ENCODE results near the gene RSAD1. TPM values are rescaled to one million over a fixed set of nuclear protein-coding genes. Genes with fewer than 3 reads are reported as not detected.
A peak's percentile ranks its signal among the peaks of the same experiment; 100 is the strongest.

Gene RSAD1
- total and polyA plus RNA-seq, 10 of the 15 experiments (the other 5 are each of a cell fraction or from before 2014, with no cell fraction given): 2.5 to 28.1 (median 22.6) TPM

DNA sequence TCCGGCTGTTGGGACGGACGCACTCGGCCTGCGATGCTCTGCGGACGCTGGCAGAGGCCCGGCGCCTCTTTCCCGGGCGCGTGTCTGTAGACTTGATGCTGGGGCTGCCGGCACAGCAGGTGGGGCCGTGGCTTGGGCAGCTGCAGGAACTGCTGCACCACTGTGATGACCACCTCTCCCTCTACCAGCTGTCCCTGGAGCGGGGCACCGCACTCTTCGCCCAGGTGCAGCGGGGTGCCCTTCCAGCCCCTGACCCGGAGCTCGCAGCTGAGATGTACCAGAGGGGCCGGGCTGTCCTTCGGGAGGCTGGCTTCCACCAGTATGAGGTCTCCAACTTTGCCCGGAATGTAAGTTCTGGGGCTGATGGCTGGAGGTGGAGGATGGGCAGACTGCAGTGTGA, 3.5 kb downstream of the RSAD1 start (continued):
- TF ChIP-seq, protein P1, sequence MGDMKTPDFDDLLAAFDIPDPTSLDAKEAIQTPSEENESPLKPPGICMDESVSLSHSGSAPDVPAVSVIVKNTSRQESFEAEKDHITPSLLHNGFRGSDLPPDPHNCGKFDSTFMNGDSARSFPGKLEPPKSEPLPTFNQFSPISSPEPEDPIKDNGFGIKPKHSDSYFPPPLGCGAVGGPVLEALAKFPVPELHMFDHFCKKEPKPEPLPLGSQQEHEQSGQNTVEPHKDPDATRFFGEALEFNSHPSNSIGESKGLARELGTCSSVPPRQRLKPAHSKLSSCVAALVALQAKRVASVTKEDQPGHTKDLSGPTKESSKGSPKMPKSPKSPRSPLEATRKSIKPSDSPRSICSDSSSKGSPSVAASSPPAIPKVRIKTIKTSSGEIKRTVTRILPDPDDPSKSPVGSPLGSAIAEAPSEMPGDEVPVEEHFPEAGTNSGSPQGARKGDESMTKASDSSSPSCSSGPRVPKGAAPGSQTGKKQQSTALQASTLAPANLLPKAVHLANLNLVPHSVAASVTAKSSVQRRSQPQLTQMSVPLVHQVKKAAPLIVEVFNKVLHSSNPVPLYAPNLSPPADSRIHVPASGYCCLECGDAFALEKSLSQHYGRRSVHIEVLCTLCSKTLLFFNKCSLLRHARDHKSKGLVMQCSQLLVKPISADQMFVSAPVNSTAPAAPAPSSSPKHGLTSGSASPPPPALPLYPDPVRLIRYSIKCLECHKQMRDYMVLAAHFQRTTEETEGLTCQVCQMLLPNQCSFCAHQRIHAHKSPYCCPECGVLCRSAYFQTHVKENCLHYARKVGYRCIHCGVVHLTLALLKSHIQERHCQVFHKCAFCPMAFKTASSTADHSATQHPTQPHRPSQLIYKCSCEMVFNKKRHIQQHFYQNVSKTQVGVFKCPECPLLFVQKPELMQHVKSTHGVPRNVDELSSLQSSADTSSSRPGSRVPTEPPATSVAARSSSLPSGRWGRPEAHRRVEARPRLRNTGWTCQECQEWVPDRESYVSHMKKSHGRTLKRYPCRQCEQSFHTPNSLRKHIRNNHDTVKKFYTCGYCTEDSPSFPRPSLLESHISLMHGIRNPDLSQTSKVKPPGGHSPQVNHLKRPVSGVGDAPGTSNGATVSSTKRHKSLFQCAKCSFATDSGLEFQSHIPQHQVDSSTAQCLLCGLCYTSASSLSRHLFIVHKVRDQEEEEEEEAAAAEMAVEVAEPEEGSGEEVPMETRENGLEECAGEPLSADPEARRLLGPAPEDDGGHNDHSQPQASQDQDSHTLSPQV (IDR thresholded peaks at IDR 0.05): no peak
- TF ChIP-seq MTA3 (IDR thresholded peaks at IDR 0.05; ENCODE audit: borderline replicate concordance, low read length): no peak
- no peak for TF ChIP-seq POLR2AphosphoS2 (IDR thresholded peaks at IDR 0.05; ENCODE audit: low read depth, low read length)
- no peak for TF ChIP-seq BCL11A (IDR thresholded peaks at IDR 0.05; ENCODE audit: low read depth, low read length)

DNA sequence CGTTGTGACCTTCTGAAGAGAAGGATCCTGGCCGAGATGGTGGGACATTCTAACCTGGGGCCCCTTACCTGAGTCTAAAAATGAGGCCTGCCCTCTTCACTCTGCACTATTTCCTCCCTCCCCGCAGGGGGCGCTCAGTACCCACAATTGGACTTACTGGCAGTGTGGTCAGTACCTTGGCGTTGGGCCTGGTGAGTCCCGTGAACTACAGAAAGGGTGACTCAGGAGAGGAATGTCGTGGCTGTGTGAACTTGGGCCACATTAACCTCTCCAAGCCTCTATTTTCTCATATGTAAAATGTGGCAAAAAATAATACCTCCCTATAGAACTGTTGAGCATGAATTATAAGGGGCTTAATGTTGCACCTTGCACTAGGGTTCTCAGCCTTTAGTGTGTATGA, 3.9 kb downstream of the RSAD1 start:
- BruUV-seq (replicated peaks): no TSS peak
- no peak overlapping the region for H3K9ac ChIP-seq (ENCODE audit: control insufficient read depth, insufficient read depth, low read length)
- no peaks in the 10 kb centered on the region for H3K79me2 ChIP-seq (ENCODE audit: control insufficient read depth, insufficient read depth, low read length)
- H4K20me1 ChIP-seq (ENCODE audit: control insufficient read depth, insufficient read depth): no peaks in the 10 kb centered on the region
- no peaks in the 10 kb centered on the region for H3K27me3 ChIP-seq (replicated peaks in 1 of 2; ENCODE audit: control insufficient read depth in 2 of 2, insufficient read depth in 2 of 2, low read length in 1 of 2)
- H3K4me1 ChIP-seq (ENCODE audit: control insufficient read depth, insufficient read depth, low read length): no peaks in the 10 kb centered on the region
- no peaks in the 10 kb centered on the region for H3K9me3 ChIP-seq (replicated peaks; ENCODE audit: control insufficient read depth, insufficient read depth, low read length)
- ATAC-seq (peak; percentile 57), FAIRE-seq (peak; percentile 92), DNase-seq (ENCODE audit: low read depth, low spot score) (peak; percentile 51)
- SMC1A ChIA-PET (ENCODE audit: uncharacterized antibody, unreplicated experiment): interaction anchor here (1.0 to 2.6 kb wide), 5 partner anchors 19 to 144 kb away, joined by 3 to 8 read pairs (median 5); partner anchors contain the start of gene LRRC59
- POLR2A ChIA-PET: no interaction called here
- in situ Hi-C loops (cut with MboI): loop anchor here (10.0 kb wide), 1 partner anchor 142 kb away; no protein-coding TSS in a partner anchor
- H3K27ac ChIP-seq (ENCODE audit: control insufficient read depth, insufficient read depth): no peak overlapping the region
- RAD21 ChIA-PET (ENCODE audit: unreplicated experiment): interaction anchor here (0.6 to 2.1 kb wide), 11 partner anchors 11 to 176 kb away, joined by 3 to 13 read pairs (median 3); no protein-coding TSS in a partner anchor
- intact Hi-C loops (cut with micrococcal nuclease; ENCODE audit: unreplicated experiment): loop anchor here (1.0 kb wide), 3 partner anchors 60 to 213 kb away; no protein-coding TSS in a partner anchor
- CTCF ChIA-PET: interaction anchor here (0.7 to 4.4 kb wide), 20 partner anchors 11 to 213 kb away, joined by 3 to 23 read pairs (median 6); no protein-coding TSS in a partner anchor
- H3K4me3 ChIP-seq: no peak overlapping the region
- H2AFZ ChIP-seq (ENCODE audit: control insufficient read depth, low read depth, low read length): no peak overlapping the region
- peaks cover 0 to 10% of the 10 kb centered on the region in 2 experiments; a peak in 2 of 4 replicates for H3K36me3 ChIP-seq (ENCODE audit: control insufficient read depth in 2 of 2, insufficient read depth in 2 of 2, low read length in 1 of 2)
- 2% methylated on average over 7 of the region's 7 CpGs for WGBS (ENCODE audit: insufficient coverage, insufficient replicate concordance, low lambda C conversion rate, missing lambda C conversion rate)
- no peak overlapping the region for H3K4me2 ChIP-seq (ENCODE audit: control insufficient read depth, insufficient read depth)
- no peak for TF ChIP-seq NR2C2 (IDR thresholded peaks at IDR 0.05; ENCODE audit: borderline replicate concordance, control insufficient read depth, insufficient read length, low read depth)
- TF ChIP-seq STAT1 (conservative IDR thresholded peaks at IDR 0.05): no peak
- TF ChIP-seq, protein P2, sequence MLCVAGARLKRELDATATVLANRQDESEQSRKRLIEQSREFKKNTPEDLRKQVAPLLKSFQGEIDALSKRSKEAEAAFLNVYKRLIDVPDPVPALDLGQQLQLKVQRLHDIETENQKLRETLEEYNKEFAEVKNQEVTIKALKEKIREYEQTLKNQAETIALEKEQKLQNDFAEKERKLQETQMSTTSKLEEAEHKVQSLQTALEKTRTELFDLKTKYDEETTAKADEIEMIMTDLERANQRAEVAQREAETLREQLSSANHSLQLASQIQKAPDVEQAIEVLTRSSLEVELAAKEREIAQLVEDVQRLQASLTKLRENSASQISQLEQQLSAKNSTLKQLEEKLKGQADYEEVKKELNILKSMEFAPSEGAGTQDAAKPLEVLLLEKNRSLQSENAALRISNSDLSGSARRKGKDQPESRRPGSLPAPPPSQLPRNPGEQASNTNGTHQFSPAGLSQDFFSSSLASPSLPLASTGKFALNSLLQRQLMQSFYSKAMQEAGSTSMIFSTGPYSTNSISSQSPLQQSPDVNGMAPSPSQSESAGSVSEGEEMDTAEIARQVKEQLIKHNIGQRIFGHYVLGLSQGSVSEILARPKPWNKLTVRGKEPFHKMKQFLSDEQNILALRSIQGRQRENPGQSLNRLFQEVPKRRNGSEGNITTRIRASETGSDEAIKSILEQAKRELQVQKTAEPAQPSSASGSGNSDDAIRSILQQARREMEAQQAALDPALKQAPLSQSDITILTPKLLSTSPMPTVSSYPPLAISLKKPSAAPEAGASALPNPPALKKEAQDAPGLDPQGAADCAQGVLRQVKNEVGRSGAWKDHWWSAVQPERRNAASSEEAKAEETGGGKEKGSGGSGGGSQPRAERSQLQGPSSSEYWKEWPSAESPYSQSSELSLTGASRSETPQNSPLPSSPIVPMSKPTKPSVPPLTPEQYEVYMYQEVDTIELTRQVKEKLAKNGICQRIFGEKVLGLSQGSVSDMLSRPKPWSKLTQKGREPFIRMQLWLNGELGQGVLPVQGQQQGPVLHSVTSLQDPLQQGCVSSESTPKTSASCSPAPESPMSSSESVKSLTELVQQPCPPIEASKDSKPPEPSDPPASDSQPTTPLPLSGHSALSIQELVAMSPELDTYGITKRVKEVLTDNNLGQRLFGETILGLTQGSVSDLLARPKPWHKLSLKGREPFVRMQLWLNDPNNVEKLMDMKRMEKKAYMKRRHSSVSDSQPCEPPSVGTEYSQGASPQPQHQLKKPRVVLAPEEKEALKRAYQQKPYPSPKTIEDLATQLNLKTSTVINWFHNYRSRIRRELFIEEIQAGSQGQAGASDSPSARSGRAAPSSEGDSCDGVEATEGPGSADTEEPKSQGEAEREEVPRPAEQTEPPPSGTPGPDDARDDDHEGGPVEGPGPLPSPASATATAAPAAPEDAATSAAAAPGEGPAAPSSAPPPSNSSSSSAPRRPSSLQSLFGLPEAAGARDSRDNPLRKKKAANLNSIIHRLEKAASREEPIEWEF (IDR thresholded peaks at IDR 0.05; ENCODE audit: insufficient replicate concordance, low read depth, low read length): no peak
- TF ChIP-seq ZNF217 (IDR thresholded peaks at IDR 0.05): no peak
- TF ChIP-seq ZNF622 (IDR thresholded peaks at IDR 0.05): no peak
- no peak for TF ChIP-seq CREB1 (IDR thresholded peaks at IDR 0.05; ENCODE audit: low read depth)
- TF ChIP-seq SREBF1 (IDR thresholded peaks at IDR 0.05; ENCODE audit: low read length): no peak
- TF ChIP-seq ATF7 (IDR thresholded peaks at IDR 0.05; ENCODE audit: low read depth): peak; percentile 29; the same call in 1 of the 2 replicates

Data from GM12878 (cell line).